Measurements from ENCODE around the gene RAB31. TPM values are rescaled to one million over a fixed set of nuclear protein-coding genes. Genes with fewer than 3 reads are reported as not detected.

RAB31 gene
- total RNA-seq, 1 experiment from 2014 or later, result 6.1 TPM

DNA sequence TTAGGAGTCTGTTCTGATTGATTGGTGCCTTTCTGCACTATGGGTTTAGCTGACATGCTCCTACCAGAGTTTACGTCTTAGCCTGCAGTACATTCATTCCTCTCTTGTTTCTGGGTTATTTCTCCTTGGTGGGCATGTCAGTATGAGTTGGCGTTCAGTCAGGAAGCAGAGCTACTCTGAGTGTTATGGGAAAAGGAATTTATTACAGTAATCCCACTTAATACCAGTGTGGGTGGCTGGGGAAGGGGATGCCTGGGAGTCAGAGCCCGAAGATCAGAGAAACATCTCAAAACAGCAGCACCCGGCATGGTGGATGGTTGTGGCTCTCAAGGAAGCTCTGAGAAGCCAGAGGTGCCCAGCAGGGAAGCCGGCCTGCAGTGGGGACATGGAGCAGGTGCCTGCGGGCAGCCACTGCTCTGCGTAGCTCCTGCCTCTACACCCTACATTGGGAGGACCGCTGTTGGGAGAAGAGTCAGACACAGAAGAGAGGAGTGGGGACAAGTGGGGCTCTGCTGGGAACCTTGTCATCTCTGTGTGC lies 48.9 kb downstream of the RAB31 start:
- no TSS peak for BruUV-seq (replicated peaks)
- ChIA-PET CTCF (no interaction called here), POLR2A (ENCODE audit: low non-redundant PET) (no interaction called here)
- Histone ChIP-seq H3K4me1 (ENCODE audit: insufficient read depth, low read length, poor library complexity, severe bottlenecking) (peaks cover 8% of the 10 kb centered on the region), H3K9me3 (ENCODE audit: low read depth, low read length, poor library complexity, severe bottlenecking) (no peaks in the 10 kb centered on the region), H3K36me3 (ENCODE audit: insufficient read depth, low read length, poor library complexity, severe bottlenecking) (no peaks in the 10 kb centered on the region), H3K4me3 (ENCODE audit: low read depth, low read length, poor library complexity, severe bottlenecking) (no peak overlapping the region), H3K27ac (ENCODE audit: low read depth, low read length, poor library complexity, severe bottlenecking) (no peak overlapping the region), H3K27me3 (replicated peaks; ENCODE audit: insufficient read depth, low read depth, low read length, poor library complexity) (no peaks in the 10 kb centered on the region)
- no peak for DNase-seq (ENCODE audit: low spot score)
- TF ChIP-seq, protein P1, sequence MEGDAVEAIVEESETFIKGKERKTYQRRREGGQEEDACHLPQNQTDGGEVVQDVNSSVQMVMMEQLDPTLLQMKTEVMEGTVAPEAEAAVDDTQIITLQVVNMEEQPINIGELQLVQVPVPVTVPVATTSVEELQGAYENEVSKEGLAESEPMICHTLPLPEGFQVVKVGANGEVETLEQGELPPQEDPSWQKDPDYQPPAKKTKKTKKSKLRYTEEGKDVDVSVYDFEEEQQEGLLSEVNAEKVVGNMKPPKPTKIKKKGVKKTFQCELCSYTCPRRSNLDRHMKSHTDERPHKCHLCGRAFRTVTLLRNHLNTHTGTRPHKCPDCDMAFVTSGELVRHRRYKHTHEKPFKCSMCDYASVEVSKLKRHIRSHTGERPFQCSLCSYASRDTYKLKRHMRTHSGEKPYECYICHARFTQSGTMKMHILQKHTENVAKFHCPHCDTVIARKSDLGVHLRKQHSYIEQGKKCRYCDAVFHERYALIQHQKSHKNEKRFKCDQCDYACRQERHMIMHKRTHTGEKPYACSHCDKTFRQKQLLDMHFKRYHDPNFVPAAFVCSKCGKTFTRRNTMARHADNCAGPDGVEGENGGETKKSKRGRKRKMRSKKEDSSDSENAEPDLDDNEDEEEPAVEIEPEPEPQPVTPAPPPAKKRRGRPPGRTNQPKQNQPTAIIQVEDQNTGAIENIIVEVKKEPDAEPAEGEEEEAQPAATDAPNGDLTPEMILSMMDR (conservative IDR thresholded peaks at IDR 0.05; ENCODE audit: low read depth, low read length), result no peak
- TF ChIP-seq EZH2 (IDR thresholded peaks at IDR 0.05; ENCODE audit: borderline replicate concordance, low read depth, low read length, poor library complexity, severe bottlenecking), result no peak
- intact Hi-C loops (cut with micrococcal nuclease; ENCODE audit: unreplicated experiment), result no loop called here

- POLR2A ChIA-PET (ENCODE audit: low non-redundant PET), result no interaction called here
- H3K27ac ChIP-seq (ENCODE audit: low read depth, low read length, poor library complexity, severe bottlenecking), result no peak overlapping the region
- intact Hi-C loops (cut with micrococcal nuclease; ENCODE audit: unreplicated experiment), result no loop called here
Observed at GRCh38 chr18:9757827-9758621, 49.9 kb downstream of the RAB31 start.

DNA sequence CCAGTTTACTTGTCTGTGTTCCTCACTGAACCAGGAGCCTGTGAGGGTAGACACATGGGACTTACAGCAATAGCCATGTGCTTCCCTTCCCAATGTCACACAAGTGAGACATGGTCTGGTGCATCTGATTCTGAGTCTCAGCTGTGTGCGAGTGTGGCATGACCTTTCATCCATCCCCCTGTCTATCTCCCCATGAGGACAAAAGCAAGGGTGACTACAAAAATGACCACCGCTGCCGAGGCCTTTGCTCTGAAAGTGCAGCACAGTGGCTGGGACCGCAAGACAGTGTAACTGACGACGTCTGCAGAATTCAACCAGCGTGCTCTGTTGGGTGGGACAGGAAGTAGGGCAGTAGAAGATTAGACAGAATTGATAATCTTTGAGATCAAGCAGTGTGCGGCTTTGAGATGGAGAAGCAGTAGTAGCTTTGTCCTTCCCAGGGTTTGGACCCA lies 50.5 kb downstream of the RAB31 start:
- Histone ChIP-seq H3K9me3 (ENCODE audit: low read depth, low read length, poor library complexity, severe bottlenecking) (peaks cover 6% of the 10 kb centered on the region), H3K4me1 (ENCODE audit: insufficient read depth, low read length, poor library complexity, severe bottlenecking) (peaks cover 10% of the 10 kb centered on the region), H3K36me3 (ENCODE audit: insufficient read depth, low read length, poor library complexity, severe bottlenecking) (no peaks in the 10 kb centered on the region), H3K4me3 (ENCODE audit: low read depth, low read length, poor library complexity, severe bottlenecking) (no peak overlapping the region), H3K27me3 (replicated peaks; ENCODE audit: insufficient read depth, low read depth, low read length, poor library complexity) (no peaks in the 10 kb centered on the region), H3K27ac (ENCODE audit: low read depth, low read length, poor library complexity, severe bottlenecking) (no peak overlapping the region)
- CTCF ChIA-PET, result no interaction called here
- no TSS peak for BruUV-seq (replicated peaks)
- POLR2A ChIA-PET (ENCODE audit: low non-redundant PET), result no interaction called here
- DNase-seq (ENCODE audit: low spot score), result no peak
- TF ChIP-seq, protein P1 (conservative IDR thresholded peaks at IDR 0.05; ENCODE audit: low read depth, low read length), result no peak
- TF ChIP-seq EZH2 (IDR thresholded peaks at IDR 0.05; ENCODE audit: borderline replicate concordance, low read depth, low read length, poor library complexity, severe bottlenecking), result no peak
- intact Hi-C loops (cut with micrococcal nuclease; ENCODE audit: unreplicated experiment), result no loop called here

More at GRCh38 chr18:9757827-9758621, 49.9 kb downstream of the RAB31 start:
- Histone ChIP-seq H3K27me3 (replicated peaks; ENCODE audit: insufficient read depth, low read depth, low read length, poor library complexity) (no peaks in the 10 kb centered on the region), H3K36me3 (ENCODE audit: insufficient read depth, low read length, poor library complexity, severe bottlenecking) (no peaks in the 10 kb centered on the region), H3K4me1 (ENCODE audit: insufficient read depth, low read length, poor library complexity, severe bottlenecking) (peaks cover 8% of the 10 kb centered on the region), H3K9me3 (ENCODE audit: low read depth, low read length, poor library complexity, severe bottlenecking) (peaks cover 3% of the 10 kb centered on the region), H3K4me3 (ENCODE audit: low read depth, low read length, poor library complexity, severe bottlenecking) (no peak overlapping the region)
- no peak for DNase-seq (ENCODE audit: low spot score)
- TF ChIP-seq, protein P1 (conservative IDR thresholded peaks at IDR 0.05; ENCODE audit: low read depth, low read length), result no peak
- TF ChIP-seq EZH2 (IDR thresholded peaks at IDR 0.05; ENCODE audit: borderline replicate concordance, low read depth, low read length, poor library complexity, severe bottlenecking), result no peak
- no TSS peak for BruUV-seq (replicated peaks)
- CTCF ChIA-PET, result no interaction called here
